Fibroblast of mammary gland (primary cell): ENCODE measurements around the gene ADNP2.
A peak's percentile ranks its signal among the peaks of the same experiment; 100 is the strongest.

Source experiments
- DNase-seq: peaks from one replicate; pipeline ENCODE4 v3.0.0-alpha.2; 2010; ENCODE audit warnings: low read depth
- H3K4me3 ChIP-seq: 2 replicates; pipeline ENCODE4 v1.5.1; 2011; ENCODE audit warnings: low read depth, mild to moderate bottlenecking, low read length, moderate library complexity; ENCODE audit not compliant: control insufficient read depth
- TF ChIP-seq, protein P1 (sequence below): conservative IDR thresholded peaks from 2 replicates; pipeline ENCODE4 v1.5.1; 2011; ENCODE audit warnings: low read depth, low read length, inconsistent platforms; ENCODE audit not compliant: control insufficient read depth, insufficient read depth

The ADNP2 gene

DNA sequence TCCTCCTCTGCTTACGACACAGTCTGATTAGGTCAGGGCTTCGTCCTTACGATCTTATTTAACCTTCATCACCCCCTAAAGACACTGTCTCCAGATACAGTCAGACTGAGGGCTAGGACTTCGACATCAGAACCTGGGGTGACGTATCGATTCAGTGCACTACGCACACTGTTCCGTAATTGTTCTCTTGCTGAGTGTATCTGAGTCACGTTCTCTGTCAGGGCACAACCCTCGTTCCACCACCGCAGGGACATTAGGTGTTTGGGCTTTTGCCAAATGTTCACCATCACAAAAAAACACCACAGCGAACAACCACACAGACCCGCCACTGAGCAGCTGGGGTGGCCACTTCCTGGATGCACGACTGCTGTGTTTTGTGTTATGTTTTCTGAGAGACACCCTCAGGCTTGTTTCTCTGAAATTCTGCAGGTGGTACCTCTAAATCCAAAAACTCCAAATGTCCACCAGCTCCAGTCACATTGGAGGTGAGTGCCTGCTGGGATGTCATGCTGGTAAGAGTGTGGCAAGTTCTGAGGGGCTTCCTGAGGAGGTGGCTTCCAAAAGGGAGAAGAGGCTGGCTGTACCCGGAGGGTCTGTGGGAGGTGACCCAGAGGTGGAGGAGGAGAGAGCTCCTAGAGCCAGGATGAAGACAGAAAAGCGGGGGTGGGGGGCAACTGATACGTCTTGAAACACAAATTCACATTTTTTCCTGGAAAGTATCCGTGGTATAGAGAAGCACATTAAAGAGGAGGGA lies 66.6 kb downstream of the ADNP2 start:
- H3K4me3 ChIP-seq: no peak overlapping the region
- TF ChIP-seq, protein P1, sequence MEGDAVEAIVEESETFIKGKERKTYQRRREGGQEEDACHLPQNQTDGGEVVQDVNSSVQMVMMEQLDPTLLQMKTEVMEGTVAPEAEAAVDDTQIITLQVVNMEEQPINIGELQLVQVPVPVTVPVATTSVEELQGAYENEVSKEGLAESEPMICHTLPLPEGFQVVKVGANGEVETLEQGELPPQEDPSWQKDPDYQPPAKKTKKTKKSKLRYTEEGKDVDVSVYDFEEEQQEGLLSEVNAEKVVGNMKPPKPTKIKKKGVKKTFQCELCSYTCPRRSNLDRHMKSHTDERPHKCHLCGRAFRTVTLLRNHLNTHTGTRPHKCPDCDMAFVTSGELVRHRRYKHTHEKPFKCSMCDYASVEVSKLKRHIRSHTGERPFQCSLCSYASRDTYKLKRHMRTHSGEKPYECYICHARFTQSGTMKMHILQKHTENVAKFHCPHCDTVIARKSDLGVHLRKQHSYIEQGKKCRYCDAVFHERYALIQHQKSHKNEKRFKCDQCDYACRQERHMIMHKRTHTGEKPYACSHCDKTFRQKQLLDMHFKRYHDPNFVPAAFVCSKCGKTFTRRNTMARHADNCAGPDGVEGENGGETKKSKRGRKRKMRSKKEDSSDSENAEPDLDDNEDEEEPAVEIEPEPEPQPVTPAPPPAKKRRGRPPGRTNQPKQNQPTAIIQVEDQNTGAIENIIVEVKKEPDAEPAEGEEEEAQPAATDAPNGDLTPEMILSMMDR: no peak
- DNase-seq: no peak

DNA sequence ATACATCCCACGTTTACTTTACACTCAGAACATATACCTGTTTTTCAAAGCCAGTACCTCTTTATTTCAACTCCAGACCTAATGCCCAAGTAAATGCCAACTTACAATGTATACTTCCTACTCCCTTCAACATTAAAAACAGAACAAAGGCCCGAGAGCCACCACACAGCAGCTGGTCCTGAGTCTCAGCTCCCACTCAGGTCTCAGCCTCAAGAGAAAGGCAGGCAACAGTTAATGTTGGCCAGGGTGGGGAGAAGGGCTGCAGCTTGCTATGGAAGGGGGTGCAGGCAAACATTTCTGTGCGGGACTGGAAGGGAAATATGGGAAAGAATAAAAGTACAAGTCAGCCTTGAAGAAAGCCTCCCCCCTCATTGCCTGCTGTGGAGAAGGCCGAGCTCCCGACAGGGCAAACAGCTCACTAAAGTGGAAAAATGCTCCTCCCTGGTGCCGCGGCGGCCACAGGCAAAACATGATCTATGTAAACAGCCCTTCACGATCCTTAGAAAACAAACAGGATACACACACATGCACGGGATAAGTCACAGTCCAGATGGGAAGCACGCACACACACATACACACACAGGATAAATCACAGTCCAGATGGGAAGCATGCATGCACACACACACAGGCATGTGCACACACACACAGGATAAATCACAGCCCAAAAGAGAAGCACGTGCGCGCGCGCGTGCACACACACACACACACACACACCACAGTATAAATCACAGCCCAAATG lies 67.4 kb downstream of the ADNP2 start:
- H3K4me3 ChIP-seq: no peak overlapping the region
- TF ChIP-seq, protein P1: no peak
- peak; percentile 48 for DNase-seq

DNA sequence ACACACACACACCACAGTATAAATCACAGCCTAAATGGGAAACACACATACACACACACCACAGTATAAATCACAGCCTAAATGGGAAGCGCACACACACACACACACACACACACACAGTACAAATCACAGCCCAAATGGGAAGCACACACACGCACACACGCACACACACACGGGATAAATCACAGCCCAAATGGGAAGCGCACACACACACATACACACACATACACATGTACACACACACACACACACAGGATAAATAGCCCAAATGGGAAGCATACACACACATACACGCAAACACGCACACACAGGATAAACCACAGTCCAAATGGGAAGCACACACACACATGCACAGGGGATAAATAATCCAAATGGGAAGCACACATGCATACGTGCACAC lies 68.1 kb downstream of the ADNP2 start:
- DNase-seq: no peak
- H3K4me3 ChIP-seq: no peak overlapping the region
- TF ChIP-seq, protein P1: no peak

DNA sequence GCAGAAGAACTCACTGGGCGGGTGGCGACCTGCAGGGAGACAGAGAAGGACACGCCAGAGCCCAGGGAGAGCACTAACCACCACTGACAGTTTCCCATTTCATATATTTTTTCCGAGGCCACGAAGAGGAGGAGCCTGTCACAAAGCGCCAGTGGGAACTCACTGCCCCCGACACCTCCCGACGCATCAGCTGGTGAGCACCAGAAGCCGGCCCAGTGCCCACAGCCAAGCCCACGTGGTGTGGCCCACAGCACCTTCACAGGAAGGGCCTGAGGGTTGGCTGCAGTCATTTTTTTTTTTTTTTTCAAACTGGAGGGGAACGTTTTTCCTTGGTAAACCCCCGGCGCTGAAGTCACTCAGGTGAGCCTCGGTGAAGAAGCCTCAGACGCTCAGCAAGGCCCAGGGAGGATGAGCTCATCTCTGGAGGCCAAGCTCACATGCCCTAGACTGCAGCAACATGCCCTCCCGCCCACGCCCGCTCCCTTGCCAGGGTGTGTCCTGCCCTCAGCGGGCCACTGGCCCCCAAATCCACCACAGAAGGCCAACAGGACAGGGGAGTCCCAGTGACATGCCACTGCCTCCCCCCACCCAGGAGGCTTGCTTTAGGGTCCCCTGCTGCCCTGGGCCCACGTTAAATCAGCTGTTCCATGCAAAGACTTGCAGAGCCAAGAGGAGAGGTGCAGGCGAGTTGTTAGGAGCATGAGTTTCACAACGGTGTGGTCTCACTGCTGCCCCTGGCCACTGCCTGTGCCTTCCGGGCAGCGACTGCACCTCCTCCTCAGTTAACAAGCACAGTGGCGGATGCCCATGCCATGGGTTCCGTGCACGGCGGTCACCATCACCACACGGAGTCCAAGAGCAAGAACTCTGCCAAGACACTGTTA lies 70.1 kb downstream of the ADNP2 start:
- TF ChIP-seq, protein P1: no peak
- H3K4me3 ChIP-seq: no peak overlapping the region
- no peak for DNase-seq

DNA sequence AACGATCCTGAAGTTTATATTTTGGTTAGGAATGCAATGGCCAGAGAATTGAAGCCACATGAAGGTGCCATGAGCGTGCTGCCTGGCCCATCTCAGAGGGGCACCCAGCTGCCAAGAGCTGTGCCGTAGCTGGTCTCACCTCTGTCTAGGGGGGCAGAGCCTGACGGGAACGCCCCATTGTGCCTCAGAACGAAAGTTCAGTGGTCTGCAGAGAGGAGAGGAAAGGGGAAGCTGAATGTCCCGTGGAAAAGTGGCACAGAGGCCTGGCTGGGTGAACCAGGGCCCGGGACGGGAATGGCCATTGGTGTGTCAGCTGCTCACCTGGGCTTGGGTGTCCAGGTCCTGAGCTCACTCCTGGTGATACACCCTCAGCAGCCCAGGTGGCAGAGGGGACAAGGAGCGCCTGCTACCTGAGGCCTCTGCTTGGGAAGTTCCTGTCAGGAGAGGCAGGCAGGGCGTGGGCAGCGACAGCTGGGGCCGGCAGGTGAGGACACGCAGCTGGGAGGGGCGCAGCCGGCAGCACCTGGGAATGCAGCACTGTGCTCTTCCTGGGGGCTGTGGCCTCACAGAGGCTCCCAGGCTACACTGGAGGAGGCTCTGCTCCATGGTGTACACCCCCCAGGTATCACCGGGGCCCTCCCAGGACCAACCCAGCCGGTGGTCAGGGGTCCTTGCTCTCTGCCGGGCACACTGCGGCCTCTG lies 70.9 kb downstream of the ADNP2 start:
- no peak for DNase-seq
- H3K4me3 ChIP-seq: no peak overlapping the region
- TF ChIP-seq, protein P1: no peak

DNA sequence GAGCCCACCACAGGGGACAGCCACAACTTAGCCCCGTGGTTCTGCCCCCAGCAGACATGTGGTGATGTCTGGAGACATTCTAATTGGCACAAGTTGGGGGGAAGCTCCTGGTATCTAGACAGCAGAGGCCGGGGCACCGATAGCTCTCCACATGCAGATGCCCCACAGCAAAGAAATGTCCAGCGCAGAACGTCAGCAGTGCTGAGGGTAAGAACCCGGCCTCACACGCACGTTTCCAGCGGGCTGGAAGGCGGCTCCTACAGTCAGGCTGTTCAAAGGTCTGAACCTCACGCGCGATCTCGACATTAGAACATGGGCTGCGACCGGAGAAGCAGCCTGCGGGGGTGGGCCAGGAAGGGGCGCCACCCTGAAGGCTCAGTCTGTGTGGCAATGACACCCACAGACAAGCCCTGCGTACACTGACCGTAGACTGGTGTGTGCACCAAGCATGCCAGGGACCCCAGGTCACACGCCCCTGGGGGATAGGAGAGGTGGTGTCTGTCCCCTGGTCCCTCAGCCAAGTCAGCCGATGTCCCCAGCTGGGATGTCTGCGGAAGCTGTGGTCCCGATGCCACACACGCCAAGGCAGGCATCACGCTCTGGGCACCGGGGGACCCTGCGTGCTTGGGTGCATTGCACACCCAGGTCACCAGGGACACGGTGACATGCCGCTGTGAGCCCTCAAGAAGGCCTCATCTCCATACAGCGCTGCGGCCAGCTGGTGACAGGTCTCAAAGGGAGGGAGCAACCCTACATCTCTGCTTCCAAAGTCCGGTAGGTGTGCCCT lies 71.9 kb downstream of the ADNP2 start:
- DNase-seq: no peak
- H3K4me3 ChIP-seq: no peak overlapping the region
- TF ChIP-seq, protein P1: no peak
